NCI-H1694 treated with DMSO at 0.1 percent for 48 hours (cell line): ENCODE measurements around the gene ADA.
"Not testable (repeated sequence)": the region's sequence is repeated elsewhere in the genome, so short reads cannot be mapped to it uniquely, and the experiment has no call there.

Experiments used
- DNase-seq: peaks from one replicate; lab custom pipeline; 2025; lab: John Stamatoyannopoulos, UW

Gene ADA

GRCh38 chr20:44599715-44600114, 51.8 kb downstream of the ADA start:
- DNase-seq, result no peak

- no peak for DNase-seq
Measured at GRCh38 chr20:44598423-44599305, 52.8 kb downstream of the ADA start.

GRCh38 chr20:44597930-44598329, 53.6 kb downstream of the ADA start:
- DNase-seq, result no peak

GRCh38 chr20:44597516-44597915, 54.0 kb downstream of the ADA start:
- no peak for DNase-seq

GRCh38 chr20:44596876-44597275, 54.6 kb downstream of the ADA start:
- DNase-seq, result no peak

GRCh38 chr20:44596010-44596409, 55.5 kb downstream of the ADA start:
- DNase-seq, result no peak

- DNase-seq, result no peak
Measured at GRCh38 chr20:44594730-44595129, 56.8 kb downstream of the ADA start.

GRCh38 chr20:44593751-44594150, 57.7 kb downstream of the ADA start:
- no peak for DNase-seq

- no peak for DNase-seq
Measured at GRCh38 chr20:44592366-44592765, 59.1 kb downstream of the ADA start.

- no peak for DNase-seq
Measured at GRCh38 chr20:44590980-44591778, 60.3 kb downstream of the ADA start.

GRCh38 chr20:44589537-44589936, 62.0 kb downstream of the ADA start:
- DNase-seq, result no peak

GRCh38 chr20:44588321-44588720, 63.2 kb downstream of the ADA start:
- not testable (repeated sequence) for DNase-seq

- DNase-seq, result no peak
Measured at GRCh38 chr20:44587035-44587980, 64.2 kb downstream of the ADA start.

GRCh38 chr20:44586289-44586911, 65.1 kb downstream of the ADA start:
- DNase-seq, result no peak

GRCh38 chr20:44585057-44585963, 66.2 kb downstream of the ADA start:
- no peak for DNase-seq

GRCh38 chr20:44584162-44584561, 67.3 kb downstream of the ADA start:
- DNase-seq, result no peak

GRCh38 chr20:44583157-44583556, 68.3 kb downstream of the ADA start:
- no peak for DNase-seq

- DNase-seq, result no peak
Measured at GRCh38 chr20:44582311-44583025, 69.0 kb downstream of the ADA start, which contains the start of gene PKIG. PKIG (plus strand) TSS chr20:44582579; CDS start chr20:44614557, 31,978 bp downstream.

GRCh38 chr20:44581515-44581914, 70.0 kb downstream of the ADA start:
- DNase-seq, result no peak
